Neural cell (in vitro differentiated cells): ENCODE data around the gene SDR42E1.

ENCODE experiments used
- CTCF ChIP-seq: fragments of 450-650 bp; IDR thresholded peaks from 2 replicates; pipeline ENCODE4 v1.5.1; 2014; ENCODE audit warnings: antibody characterized with exemption, mild to moderate bottlenecking, moderate library complexity; ENCODE audit not compliant: poor library complexity, severe bottlenecking
- EP300 ChIP-seq: fragments of 450-650 bp; conservative IDR thresholded peaks from 2 replicates; pipeline ENCODE4 v1.6.1; 2014; ENCODE audit warnings: antibody characterized with exemption, mild to moderate bottlenecking, moderate library complexity; ENCODE audit not compliant: poor library complexity, severe bottlenecking
- EZH2 ChIP-seq: fragments of 200-600, 300-800 bp; shearing (Covaris generic), sonication (generic); IDR thresholded peaks from 2 replicates; pipeline ENCODE4 v1.6.1; 2014; ENCODE audit warnings: antibody characterized with exemption, low read length, borderline replicate concordance, mild to moderate bottlenecking; ENCODE audit not compliant: insufficient read depth, poor library complexity, severe bottlenecking
- MXI1 ChIP-seq: fragments of 450-650 bp; conservative IDR thresholded peaks from 2 replicates; pipeline ENCODE4 v1.6.1; 2014; ENCODE audit warnings: antibody characterized with exemption, mild to moderate bottlenecking; ENCODE audit not compliant: poor library complexity, severe bottlenecking
- POLR2AphosphoS5 ChIP-seq: IDR thresholded peaks from 2 replicates; pipeline ENCODE4 v1.6.1; 2012
- RAD21 ChIP-seq: fragments of 450-650 bp; conservative IDR thresholded peaks from 2 replicates; pipeline ENCODE4 v1.6.1; 2014; ENCODE audit warnings: antibody characterized with exemption, mild to moderate bottlenecking, moderate library complexity
- REST ChIP-seq: IDR thresholded peaks from 2 replicates; pipeline ENCODE4 v1.6.1; 2012; ENCODE audit warnings: borderline replicate concordance
- SMC3 ChIP-seq: fragments of 450-650 bp; conservative IDR thresholded peaks from 2 replicates; pipeline ENCODE4 v1.6.1; 2014; ENCODE audit warnings: antibody characterized with exemption, mild to moderate bottlenecking, moderate library complexity; ENCODE audit not compliant: poor library complexity
- TAF1 ChIP-seq: IDR thresholded peaks from 2 replicates; pipeline ENCODE4 v1.6.1; 2012; ENCODE audit warnings: low read depth

GRCh38 chr16:82033006-82033405 is 21.7 kb upstream of the SDR42E1 start:
- TF ChIP-seq CTCF: no peak
- no peak for TF ChIP-seq MXI1
- no peak for TF ChIP-seq SMC3
- no peak for TF ChIP-seq TAF1
- no peak for TF ChIP-seq POLR2AphosphoS5
- TF ChIP-seq EZH2: no peak
- TF ChIP-seq EP300: no peak
- no peak for TF ChIP-seq RAD21
- no peak for TF ChIP-seq REST
